ENCODE measurements around the gene CD300C. TPM values are rescaled to one million over a fixed set of nuclear protein-coding genes. Genes with fewer than 3 reads are reported as not detected.
"Not testable (repeated sequence)": the region's sequence is repeated elsewhere in the genome, so short reads cannot be mapped to it uniquely, and the experiment has no call there.

The CD300C gene
- total and polyA plus RNA-seq, 2 donors (not counting 1 experiment from before 2014, with no cell fraction given), result not detected

DNA sequence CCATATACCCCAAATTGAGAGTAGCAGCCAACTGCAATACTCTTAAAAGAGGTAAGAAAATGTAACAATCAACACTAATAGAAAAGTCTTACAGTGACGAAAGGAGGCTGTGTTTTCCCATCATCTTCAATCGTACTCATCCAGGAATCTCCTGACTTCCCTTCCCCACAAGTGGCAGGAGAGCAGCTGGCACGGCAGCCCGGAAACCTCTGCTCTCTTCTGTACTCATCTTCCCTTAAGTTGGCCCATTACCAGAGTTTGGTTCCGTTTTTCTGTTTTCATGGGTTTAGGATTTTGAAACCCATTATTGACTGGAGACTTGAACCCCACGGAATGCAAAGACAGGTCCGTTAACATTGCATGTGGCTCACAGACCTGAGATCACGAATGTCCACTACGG, 33.1 kb upstream of the CD300C start:
- H3K9me3 ChIP-seq (ENCODE audit: control insufficient read depth, insufficient read depth, low read depth, low read length), result no peaks in the 10 kb centered on the region
- no peaks in the 10 kb centered on the region for H4K20me1 ChIP-seq (ENCODE audit: control insufficient read depth, extremely low read depth, insufficient read depth, low read length)
- no peak overlapping the region for H3K9ac ChIP-seq (ENCODE audit: insufficient read depth, low read length)
- no peak overlapping the region for H2AFZ ChIP-seq (ENCODE audit: low read length)
- H3K36me3 ChIP-seq (ENCODE audit: control insufficient read depth, insufficient read depth, low read length), result no peaks in the 10 kb centered on the region
- DNase-seq (ENCODE audit: low read depth in 2 of 2), result no peak
- no peak overlapping the region for H3K27ac ChIP-seq (ENCODE audit: insufficient read depth, low read length)
- H3K4me2 ChIP-seq (ENCODE audit: extremely low read depth, insufficient read depth, low read length), result no peak overlapping the region
- no peaks in the 10 kb centered on the region for H3K4me1 ChIP-seq (ENCODE audit: control insufficient read depth, extremely low read depth, insufficient read depth, low read length)
- TF ChIP-seq EZH2 (IDR thresholded peaks at IDR 0.05; ENCODE audit: low read length, missing control alignments), result no peak
- TF ChIP-seq, protein P1, sequence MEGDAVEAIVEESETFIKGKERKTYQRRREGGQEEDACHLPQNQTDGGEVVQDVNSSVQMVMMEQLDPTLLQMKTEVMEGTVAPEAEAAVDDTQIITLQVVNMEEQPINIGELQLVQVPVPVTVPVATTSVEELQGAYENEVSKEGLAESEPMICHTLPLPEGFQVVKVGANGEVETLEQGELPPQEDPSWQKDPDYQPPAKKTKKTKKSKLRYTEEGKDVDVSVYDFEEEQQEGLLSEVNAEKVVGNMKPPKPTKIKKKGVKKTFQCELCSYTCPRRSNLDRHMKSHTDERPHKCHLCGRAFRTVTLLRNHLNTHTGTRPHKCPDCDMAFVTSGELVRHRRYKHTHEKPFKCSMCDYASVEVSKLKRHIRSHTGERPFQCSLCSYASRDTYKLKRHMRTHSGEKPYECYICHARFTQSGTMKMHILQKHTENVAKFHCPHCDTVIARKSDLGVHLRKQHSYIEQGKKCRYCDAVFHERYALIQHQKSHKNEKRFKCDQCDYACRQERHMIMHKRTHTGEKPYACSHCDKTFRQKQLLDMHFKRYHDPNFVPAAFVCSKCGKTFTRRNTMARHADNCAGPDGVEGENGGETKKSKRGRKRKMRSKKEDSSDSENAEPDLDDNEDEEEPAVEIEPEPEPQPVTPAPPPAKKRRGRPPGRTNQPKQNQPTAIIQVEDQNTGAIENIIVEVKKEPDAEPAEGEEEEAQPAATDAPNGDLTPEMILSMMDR (conservative IDR thresholded peaks at IDR 0.05 in 1 of 2, IDR thresholded peaks at IDR 0.05 in 1 of 2; ENCODE audit: low read depth in 1 of 2, low read length in 2 of 2), result no peak
- no peaks in the 10 kb centered on the region for H3K79me2 ChIP-seq (ENCODE audit: control insufficient read depth, insufficient read depth, low read length)
- no peaks in the 10 kb centered on the region for H3K27me3 ChIP-seq (ENCODE audit: control insufficient read depth, insufficient read depth, low read length)
- no peak overlapping the region for H3K4me3 ChIP-seq (replicated peaks in 1 of 4; ENCODE audit: control extremely low read depth in 1 of 4, insufficient read depth in 1 of 4, low read depth in 3 of 4, low read length in 4 of 4)

DNA sequence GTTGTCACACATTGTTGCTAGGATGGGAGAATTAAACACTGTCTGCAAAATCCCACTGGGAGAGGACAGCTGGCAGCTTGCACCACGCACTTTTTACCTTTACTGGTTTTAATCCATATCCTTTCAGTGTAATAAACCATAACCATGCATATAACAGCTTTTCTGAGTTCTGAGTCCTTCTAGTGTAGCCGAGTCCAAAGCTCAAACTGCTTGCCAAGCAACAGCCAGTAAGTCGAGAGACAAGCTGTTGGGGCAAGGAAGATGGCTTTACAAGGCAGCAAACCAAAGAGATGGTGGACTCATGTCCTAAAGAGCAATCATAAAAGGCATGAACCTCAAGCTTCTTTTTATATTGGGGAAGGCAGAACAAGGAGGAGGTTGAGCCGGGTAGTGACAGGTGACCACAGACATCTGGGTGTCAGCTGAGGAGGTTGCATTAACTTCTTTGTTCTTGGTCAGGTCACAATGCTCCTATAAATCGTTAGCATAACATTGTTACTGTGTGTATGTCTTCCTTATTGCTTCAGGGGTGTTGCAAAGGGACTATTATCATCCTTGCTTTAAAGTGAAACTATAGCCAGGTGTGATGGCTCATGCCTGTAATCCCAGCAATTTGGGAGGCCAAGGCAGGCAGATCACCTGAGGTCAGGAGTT, 28.7 kb upstream of the CD300C start:
- no peak for TF ChIP-seq EZH2 (IDR thresholded peaks at IDR 0.05; ENCODE audit: low read length, missing control alignments)
- TF ChIP-seq, protein P1 (conservative IDR thresholded peaks at IDR 0.05 in 1 of 2, IDR thresholded peaks at IDR 0.05 in 1 of 2; ENCODE audit: low read depth in 1 of 2, low read length in 2 of 2), result no peak
- H3K27me3 ChIP-seq (ENCODE audit: control insufficient read depth, insufficient read depth, low read length), result no peaks in the 10 kb centered on the region
- no peaks in the 10 kb centered on the region for H4K20me1 ChIP-seq (ENCODE audit: control insufficient read depth, extremely low read depth, insufficient read depth, low read length)
- H3K4me2 ChIP-seq (ENCODE audit: extremely low read depth, insufficient read depth, low read length), result no peak overlapping the region
- H3K4me1 ChIP-seq (ENCODE audit: control insufficient read depth, extremely low read depth, insufficient read depth, low read length), result no peaks in the 10 kb centered on the region
- no peak overlapping the region for H2AFZ ChIP-seq (ENCODE audit: low read length)
- DNase-seq (ENCODE audit: low read depth in 2 of 2), result no peak
- no peak overlapping the region for H3K9ac ChIP-seq (ENCODE audit: insufficient read depth, low read length)
- no peak overlapping the region for H3K27ac ChIP-seq (ENCODE audit: insufficient read depth, low read length)
- no peaks in the 10 kb centered on the region for H3K36me3 ChIP-seq (ENCODE audit: control insufficient read depth, insufficient read depth, low read length)
- H3K79me2 ChIP-seq (ENCODE audit: control insufficient read depth, insufficient read depth, low read length), result no peaks in the 10 kb centered on the region
- no peak overlapping the region for H3K4me3 ChIP-seq (replicated peaks in 1 of 4; ENCODE audit: control extremely low read depth in 1 of 4, insufficient read depth in 1 of 4, low read depth in 3 of 4, low read length in 4 of 4)
- no peaks in the 10 kb centered on the region for H3K9me3 ChIP-seq (ENCODE audit: control insufficient read depth, insufficient read depth, low read depth, low read length)

DNA sequence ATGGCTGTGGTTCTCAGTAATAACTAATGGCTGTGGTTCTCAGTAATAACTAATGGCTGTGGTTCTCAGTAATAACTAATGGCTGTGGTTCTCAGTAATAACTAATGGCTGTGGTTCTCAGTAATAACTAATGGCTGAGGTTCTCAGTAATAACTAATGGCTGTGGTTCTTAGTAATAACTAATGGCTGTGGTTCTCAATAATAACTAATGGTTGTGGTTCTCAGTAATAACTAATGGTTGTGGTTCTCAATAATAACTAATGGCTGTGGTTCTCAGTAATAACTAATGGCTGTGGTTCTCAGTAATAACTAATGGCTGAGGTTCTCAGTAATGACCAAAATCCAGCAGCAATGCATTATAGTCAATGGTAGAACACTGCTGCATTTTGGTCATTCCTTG, 27.7 kb upstream of the CD300C start:
- H3K4me3 ChIP-seq (replicated peaks in 1 of 4; ENCODE audit: control extremely low read depth in 1 of 4, insufficient read depth in 1 of 4, low read depth in 3 of 4, low read length in 4 of 4); H4K20me1 ChIP-seq (ENCODE audit: control insufficient read depth, extremely low read depth, insufficient read depth, low read length); H3K4me1 ChIP-seq (ENCODE audit: control insufficient read depth, extremely low read depth, insufficient read depth, low read length); H3K27ac ChIP-seq (ENCODE audit: insufficient read depth, low read length); H3K27me3 ChIP-seq (ENCODE audit: control insufficient read depth, insufficient read depth, low read length); H3K4me2 ChIP-seq (ENCODE audit: extremely low read depth, insufficient read depth, low read length); H3K9me3 ChIP-seq (ENCODE audit: control insufficient read depth, insufficient read depth, low read depth, low read length); H3K79me2 ChIP-seq (ENCODE audit: control insufficient read depth, insufficient read depth, low read length); H3K9ac ChIP-seq (ENCODE audit: insufficient read depth, low read length); H2AFZ ChIP-seq (ENCODE audit: low read length); H3K36me3 ChIP-seq (ENCODE audit: control insufficient read depth, insufficient read depth, low read length): not testable (repeated sequence)
- peak in 1 of 2 donors; percentile 32 for DNase-seq (ENCODE audit: low read depth in 2 of 2)
